ENCODE results near the gene ELFN1. TPM values are rescaled to one million over a fixed set of nuclear protein-coding genes. Genes with fewer than 3 reads are reported as not detected.

ELFN1 gene
- total RNA-seq, 1 donor from 2014 or later: 19.7 TPM

DNA sequence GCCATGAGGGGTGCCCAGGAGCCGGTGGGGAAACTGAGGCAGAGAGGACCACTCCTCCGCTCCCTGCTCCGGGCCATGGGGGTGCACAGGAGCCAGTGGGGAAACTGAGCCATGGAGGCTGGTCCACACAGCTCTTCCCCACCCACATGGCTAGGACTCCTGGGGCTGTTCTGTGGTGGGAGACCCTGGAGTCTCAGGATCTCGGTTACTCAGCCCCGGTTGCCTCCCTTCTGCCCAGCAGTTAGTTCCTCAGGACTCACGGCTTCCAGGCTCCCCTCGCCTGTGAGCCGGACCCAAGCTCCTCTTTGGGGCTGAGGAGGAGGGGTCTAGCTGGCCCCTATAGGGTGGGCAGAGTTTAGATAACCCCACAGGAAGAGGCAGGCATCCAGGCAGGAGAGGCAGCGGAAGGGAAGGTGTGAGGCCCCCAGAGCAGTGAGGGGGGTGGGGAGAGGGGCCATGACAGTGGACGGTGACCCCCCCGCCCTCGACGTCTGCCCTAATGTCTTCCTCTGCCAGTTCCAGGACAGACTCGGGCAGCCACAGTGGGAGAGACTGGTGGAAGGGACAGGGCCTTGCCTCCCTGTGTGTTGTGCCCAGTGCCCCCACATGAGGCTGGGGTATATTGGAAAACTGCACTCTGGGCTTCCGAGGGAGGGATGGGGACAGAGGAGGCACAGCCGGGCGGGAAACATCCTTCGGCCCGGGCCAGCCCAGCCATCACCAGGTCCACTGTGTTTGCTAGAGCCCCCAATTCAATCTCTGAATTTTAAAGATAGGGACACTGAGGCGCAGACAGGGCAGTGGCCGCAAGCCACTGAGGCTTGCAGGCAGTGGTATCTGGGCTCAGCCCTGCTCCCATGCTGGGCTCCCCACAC, 4.3 kb downstream of the ELFN1 start:
- DNase-seq (ENCODE audit: low read depth): no peak
- Histone ChIP-seq H3K36me3 (ENCODE audit: insufficient read depth, low read length) (no peaks in the 10 kb centered on the region), H2AFZ (ENCODE audit: low read depth, low read length) (no peak overlapping the region), H3K4me2 (ENCODE audit: low read length) (no peak overlapping the region), H3K4me1 (ENCODE audit: insufficient read depth, low read length) (peaks cover 2% of the 10 kb centered on the region), H3K9me3 (ENCODE audit: insufficient read depth, low read depth, low read length) (no peaks in the 10 kb centered on the region), H3K27me3 (ENCODE audit: insufficient read depth, low read length) (peaks cover 9% of the 10 kb centered on the region), H3K79me2 (ENCODE audit: insufficient read depth, low read length) (no peaks in the 10 kb centered on the region), H3K9ac (ENCODE audit: low read length) (no peak overlapping the region), H4K20me1 (ENCODE audit: insufficient read depth, low read length) (peaks cover 35% of the 10 kb centered on the region), H3K27ac (ENCODE audit: low read depth, low read length) (no peak overlapping the region), H3K4me3 (ENCODE audit: insufficient read depth, low read depth, low read length) (no peak overlapping the region)
- FAIRE-seq: no peak
- H3K27ac Mint-ChIP-seq (ENCODE audit: unreplicated experiment): no peak overlapping the region
- H3K4me3 Mint-ChIP-seq (ENCODE audit: unreplicated experiment): no peak overlapping the region
- peaks cover 3% of the 10 kb centered on the region for H3K36me3 Mint-ChIP-seq (ENCODE audit: low read depth, unreplicated experiment)
- no peaks in the 10 kb centered on the region for H3K4me1 Mint-ChIP-seq (ENCODE audit: low read depth, unreplicated experiment)
- H3K9me3 Mint-ChIP-seq (ENCODE audit: unreplicated experiment): no peaks in the 10 kb centered on the region
- H3K27me3 Mint-ChIP-seq (ENCODE audit: low read depth, unreplicated experiment): peaks cover 6% of the 10 kb centered on the region
- no peak for TF ChIP-seq EZH2 (IDR thresholded peaks at IDR 0.05; ENCODE audit: insufficient read depth, low read length)
- TF ChIP-seq, protein P1, sequence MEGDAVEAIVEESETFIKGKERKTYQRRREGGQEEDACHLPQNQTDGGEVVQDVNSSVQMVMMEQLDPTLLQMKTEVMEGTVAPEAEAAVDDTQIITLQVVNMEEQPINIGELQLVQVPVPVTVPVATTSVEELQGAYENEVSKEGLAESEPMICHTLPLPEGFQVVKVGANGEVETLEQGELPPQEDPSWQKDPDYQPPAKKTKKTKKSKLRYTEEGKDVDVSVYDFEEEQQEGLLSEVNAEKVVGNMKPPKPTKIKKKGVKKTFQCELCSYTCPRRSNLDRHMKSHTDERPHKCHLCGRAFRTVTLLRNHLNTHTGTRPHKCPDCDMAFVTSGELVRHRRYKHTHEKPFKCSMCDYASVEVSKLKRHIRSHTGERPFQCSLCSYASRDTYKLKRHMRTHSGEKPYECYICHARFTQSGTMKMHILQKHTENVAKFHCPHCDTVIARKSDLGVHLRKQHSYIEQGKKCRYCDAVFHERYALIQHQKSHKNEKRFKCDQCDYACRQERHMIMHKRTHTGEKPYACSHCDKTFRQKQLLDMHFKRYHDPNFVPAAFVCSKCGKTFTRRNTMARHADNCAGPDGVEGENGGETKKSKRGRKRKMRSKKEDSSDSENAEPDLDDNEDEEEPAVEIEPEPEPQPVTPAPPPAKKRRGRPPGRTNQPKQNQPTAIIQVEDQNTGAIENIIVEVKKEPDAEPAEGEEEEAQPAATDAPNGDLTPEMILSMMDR (IDR thresholded peaks at IDR 0.05; ENCODE audit: insufficient read depth, low read depth, low read length): no peak

DNA sequence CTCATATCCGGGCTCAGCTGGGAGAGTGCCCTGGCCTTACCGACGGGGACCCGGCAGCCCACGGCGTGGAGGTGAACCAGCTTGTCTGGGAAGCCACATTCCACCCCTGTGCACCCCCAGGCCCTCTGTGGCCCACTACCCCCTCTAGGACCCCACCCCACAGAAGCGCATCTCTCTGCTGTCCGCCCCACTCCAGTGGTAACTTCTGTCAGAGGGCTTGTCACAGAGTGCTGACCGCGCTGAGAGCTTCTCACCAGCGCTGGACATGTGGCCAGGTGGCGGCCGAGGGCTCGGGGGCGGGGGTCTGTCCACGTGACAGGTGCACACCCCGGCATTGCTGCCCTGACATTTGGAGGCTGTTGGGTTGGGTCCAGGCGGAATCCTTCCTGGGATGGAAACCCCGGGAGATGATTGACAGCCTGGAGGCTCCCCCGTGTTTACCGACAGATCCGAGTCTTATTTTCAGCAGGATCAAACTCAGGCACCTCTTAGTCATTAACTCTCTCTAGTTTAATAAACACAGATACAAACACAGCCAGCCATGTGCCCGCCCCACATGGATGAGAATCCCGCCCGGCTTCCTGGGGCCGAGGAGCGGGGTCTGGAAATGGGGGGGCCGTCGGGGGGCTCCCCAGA, 5.1 kb downstream of the ELFN1 start:
- Histone ChIP-seq H3K4me3 (ENCODE audit: insufficient read depth, low read depth, low read length) (no peak overlapping the region), H3K27ac (ENCODE audit: low read depth, low read length) (no peak overlapping the region), H3K79me2 (ENCODE audit: insufficient read depth, low read length) (no peaks in the 10 kb centered on the region), H3K36me3 (ENCODE audit: insufficient read depth, low read length) (no peaks in the 10 kb centered on the region), H3K4me1 (ENCODE audit: insufficient read depth, low read length) (no peaks in the 10 kb centered on the region), H3K27me3 (ENCODE audit: insufficient read depth, low read length) (peaks cover 9% of the 10 kb centered on the region), H2AFZ (ENCODE audit: low read depth, low read length) (no peak overlapping the region), H3K9ac (ENCODE audit: low read length) (no peak overlapping the region), H4K20me1 (ENCODE audit: insufficient read depth, low read length) (peaks cover 40% of the 10 kb centered on the region), H3K4me2 (ENCODE audit: low read length) (no peak overlapping the region), H3K9me3 (ENCODE audit: insufficient read depth, low read depth, low read length) (no peaks in the 10 kb centered on the region)
- Mint-ChIP-seq H3K4me3 (ENCODE audit: unreplicated experiment) (no peak overlapping the region), H3K36me3 (ENCODE audit: low read depth, unreplicated experiment) (peaks cover 9% of the 10 kb centered on the region), H3K9me3 (ENCODE audit: unreplicated experiment) (no peaks in the 10 kb centered on the region), H3K4me1 (ENCODE audit: low read depth, unreplicated experiment) (no peaks in the 10 kb centered on the region), H3K27me3 (ENCODE audit: low read depth, unreplicated experiment) (peaks cover 7% of the 10 kb centered on the region), H3K27ac (ENCODE audit: unreplicated experiment) (no peak overlapping the region)
- TF ChIP-seq, protein P1 (IDR thresholded peaks at IDR 0.05; ENCODE audit: insufficient read depth, low read depth, low read length): no peak
- TF ChIP-seq EZH2 (IDR thresholded peaks at IDR 0.05; ENCODE audit: insufficient read depth, low read length): no peak
- FAIRE-seq: no peak
- no peak for DNase-seq (ENCODE audit: low read depth)

All from astrocyte (in vitro differentiated cells and primary cell).